Upper lobe of right lung (tissue), 1 donor: ENCODE measurements around the gene CPAMD8. TPM values are rescaled to one million over a fixed set of nuclear protein-coding genes. Genes with fewer than 3 reads are reported as not detected.
"Not testable (repeated sequence)": the region's sequence is repeated elsewhere in the genome, so short reads cannot be mapped to it uniquely, and the experiment has no call there.

Experiments
- ATAC-seq: fragments of 200-7000 bp; cut with Tn5 transposase; one replicate; pipeline ENCODE4 v1.9.1; 2020; ENCODE audit warnings: mild to moderate bottlenecking, moderate library complexity
- DNase-seq: peaks from one replicate; pipeline ENCODE4 v3.0.0-alpha.2; 2020
- H3K27ac ChIP-seq: fragments of 200-600 bp; one replicate; pipeline ENCODE4 v1.8.0; 2022
- H3K27me3 ChIP-seq: fragments of 200-600 bp; one replicate; pipeline ENCODE4 v1.8.0; 2022; ENCODE audit warnings: mild to moderate bottlenecking
- H3K36me3 ChIP-seq: fragments of 200-600 bp; one replicate; pipeline ENCODE4 v1.8.0; 2022
- H3K4me1 ChIP-seq: fragments of 200-600 bp; one replicate; pipeline ENCODE4 v1.8.0; 2022
- H3K4me3 ChIP-seq: fragments of 200-600 bp; one replicate; pipeline ENCODE4 v1.8.0; 2022; ENCODE audit warnings: mild to moderate bottlenecking
- H3K9me3 ChIP-seq: fragments of 200-600 bp; one replicate; pipeline ENCODE4 v1.8.0; 2022
- CTCF ChIP-seq: fragments of 200-600 bp; IDR thresholded peaks from one replicate; pipeline ENCODE4 v1.8.0; 2022; ENCODE audit warnings: antibody characterized with exemption
- intact Hi-C: fragments of 100-400 bp; cut with DNase I; formaldehyde crosslinking; loops from one replicate; pipeline ENCODE4 v1.11.0; 2022
- total RNA-seq: library from RNA; stranded (reverse); fragmentation: NEBNext Ultra II Directional; extraction: Animal tissue kit (Norgen Biotek cat#: 25700); gene quantifications from one replicate; pipeline ENCODE4 v1.2.1, GENCODE V29; 2021
- donor health status: DM: no; HTN: yes; CAD: no; lungs with severe emphysema.

Gene CPAMD8
- total RNA-seq, 1 donor from 2014 or later, result 50.9 TPM

GRCh38 chr19:16877581-16877980 is 149.0 kb downstream of the CPAMD8 start:
- TF ChIP-seq CTCF, result no peak
- Histone ChIP-seq H3K9me3 (peaks cover 12% of the 10 kb centered on the region), H3K27me3 (no peaks in the 10 kb centered on the region), H3K36me3 (peaks cover 56% of the 10 kb centered on the region), H3K27ac (peak overlapping the region; percentile 36), H3K4me1 (peaks cover 17% of the 10 kb centered on the region), H3K4me3 (no peak overlapping the region)
- intact Hi-C loops, result no loop called here
- DNase-seq, result no peak
- no peak for ATAC-seq

- no peak for TF ChIP-seq CTCF
- H3K27ac ChIP-seq, result peak overlapping the region; percentile 42
- peaks cover 60% of the 10 kb centered on the region for H3K36me3 ChIP-seq
- H3K4me1 ChIP-seq, result peaks cover 18% of the 10 kb centered on the region
- H3K4me3 ChIP-seq, result no peak overlapping the region
- no peaks in the 10 kb centered on the region for H3K27me3 ChIP-seq
- peaks cover 11% of the 10 kb centered on the region for H3K9me3 ChIP-seq
- intact Hi-C loops, result no loop called here
- ATAC-seq (peak; percentile 31), DNase-seq (no peak)
Observed at GRCh38 chr19:16876904-16877361, 149.7 kb downstream of the CPAMD8 start.

- no peaks in the 10 kb centered on the region for H3K27me3 ChIP-seq
- TF ChIP-seq CTCF, result no peak
- peaks cover 70% of the 10 kb centered on the region for H3K36me3 ChIP-seq
- ATAC-seq, result no peak
- no peak overlapping the region for H3K4me3 ChIP-seq
- peaks cover under 1% of the 10 kb centered on the region for H3K9me3 ChIP-seq
- intact Hi-C loops, result no loop called here
- peak overlapping the region; percentile 42 for H3K27ac ChIP-seq
- no peak for DNase-seq
- H3K4me1 ChIP-seq, result peaks cover 18% of the 10 kb centered on the region
Observed at GRCh38 chr19:16875584-16876555, 150.7 kb downstream of the CPAMD8 start.

GRCh38 chr19:16874978-16875299 is 151.7 kb downstream of the CPAMD8 start:
- H3K27me3 ChIP-seq, H3K9me3 ChIP-seq, intact Hi-C loops, H3K4me3 ChIP-seq, H3K27ac ChIP-seq, ATAC-seq, DNase-seq: not testable (repeated sequence)
- Histone ChIP-seq H3K36me3 (peaks cover 76% of the 10 kb centered on the region), H3K4me1 (peaks cover 18% of the 10 kb centered on the region)

GRCh38 chr19:16874250-16874977 is 152.2 kb downstream of the CPAMD8 start:
- no peak overlapping the region for H3K4me3 ChIP-seq
- no peak overlapping the region for H3K27ac ChIP-seq
- H3K36me3 ChIP-seq, result peaks cover 76% of the 10 kb centered on the region
- peaks cover 18% of the 10 kb centered on the region for H3K4me1 ChIP-seq
- ATAC-seq (no peak), DNase-seq (no peak)
- intact Hi-C loops, result no loop called here
- H3K9me3 ChIP-seq, result no peaks in the 10 kb centered on the region
- H3K27me3 ChIP-seq, result no peaks in the 10 kb centered on the region
- no peak for TF ChIP-seq CTCF

GRCh38 chr19:16873594-16873993 is 153.0 kb downstream of the CPAMD8 start:
- Histone ChIP-seq H3K27me3 (no peaks in the 10 kb centered on the region), H3K4me1 (peaks cover 18% of the 10 kb centered on the region), H3K9me3 (no peaks in the 10 kb centered on the region), H3K4me3 (no peak overlapping the region), H3K27ac (no peak overlapping the region), H3K36me3 (peaks cover 74% of the 10 kb centered on the region)
- DNase-seq (no peak), ATAC-seq (no peak)
- intact Hi-C loops, result no loop called here
- TF ChIP-seq CTCF, result no peak
